Trophoblast cell (in vitro differentiated cells and primary cell): ENCODE measurements around the gene FNIP1.
A peak's percentile ranks its signal among the peaks of the same experiment; 100 is the strongest.

Source experiments
- DNase-seq, 2 donors: peaks; one replicate each; pipeline ENCODE4 v3.0.0-alpha.2; 2016
- H2AFZ ChIP-seq: 2 replicates; pipeline ENCODE4 v1.6.1; 2013; ENCODE audit warnings: low read length, moderate library complexity, mild to moderate bottlenecking; ENCODE audit not compliant: insufficient read depth, poor library complexity
- H2AK5ac ChIP-seq: 2 replicates; pipeline ENCODE4 v1.6.1; 2013; ENCODE audit warnings: mild to moderate bottlenecking, low read length
- H2BK120ac ChIP-seq: 2 replicates; pipeline ENCODE4 v1.6.1; 2013; ENCODE audit warnings: low read length, mild to moderate bottlenecking, moderate library complexity; ENCODE audit not compliant: insufficient read depth, poor library complexity
- H2BK12ac ChIP-seq: 2 replicates; pipeline ENCODE4 v1.6.1; 2013; ENCODE audit warnings: mild to moderate bottlenecking, low read length, moderate library complexity
- H2BK5ac ChIP-seq: 2 replicates; pipeline ENCODE4 v1.6.1; 2013; ENCODE audit warnings: low read length, low read depth, moderate library complexity, mild to moderate bottlenecking; ENCODE audit not compliant: poor library complexity
- H3K14ac ChIP-seq: 2 replicates; pipeline ENCODE4 v1.6.1; 2013; ENCODE audit warnings: mild to moderate bottlenecking, low read length
- H3K18ac ChIP-seq: 2 replicates; pipeline ENCODE4 v1.6.1; 2013; ENCODE audit warnings: mild to moderate bottlenecking, low read length
- H3K23ac ChIP-seq: 2 replicates; pipeline ENCODE4 v1.6.1; 2013; ENCODE audit warnings: low read length
- H3K27ac ChIP-seq: 2 replicates; pipeline ENCODE4 v1.5.1; 2013; ENCODE audit warnings: low read depth, mild to moderate bottlenecking, inconsistent platforms, low read length, moderate library complexity
- H3K27me3 ChIP-seq: 2 replicates; pipeline ENCODE4 v1.6.1; 2013; ENCODE audit warnings: inconsistent platforms, mild to moderate bottlenecking, low read length, moderate library complexity; ENCODE audit not compliant: insufficient read depth
- H3K36me3 ChIP-seq, 2 experiments: 1 replicate in 1 of 2; 2 replicates in 1 of 2; pipeline ENCODE4 v1.6.1; 2013; ENCODE audit warnings: low read length in 2 of 2, mild to moderate bottlenecking in 2 of 2, moderate library complexity in 1 of 2; ENCODE audit not compliant: insufficient read depth in 2 of 2, control insufficient read depth in 1 of 2
- H3K4ac ChIP-seq: 2 replicates; pipeline ENCODE4 v1.6.1; 2013; ENCODE audit warnings: low read depth, mild to moderate bottlenecking, low read length, moderate library complexity
- H3K4me1 ChIP-seq, 2 experiments: 1 replicate in 1 of 2; 2 replicates in 1 of 2; pipeline ENCODE4 v1.6.1; 2013; ENCODE audit warnings: low read length in 2 of 2, mild to moderate bottlenecking in 2 of 2, moderate library complexity in 1 of 2; ENCODE audit not compliant: insufficient read depth in 2 of 2, control insufficient read depth in 1 of 2
- H3K4me2 ChIP-seq: 2 replicates; pipeline ENCODE4 v1.6.1; 2013; ENCODE audit warnings: inconsistent platforms, mild to moderate bottlenecking, low read length, moderate library complexity
- H3K4me3 ChIP-seq: 2 replicates; pipeline ENCODE4 v1.5.1; 2013; ENCODE audit warnings: mild to moderate bottlenecking, low read depth, low read length, inconsistent platforms
- H3K79me1 ChIP-seq: one replicate; pipeline ENCODE4 v1.6.1; 2013; ENCODE audit warnings: low read length
- H3K79me2 ChIP-seq: 2 replicates; pipeline ENCODE4 v1.6.1; 2013; ENCODE audit warnings: low read length, mild to moderate bottlenecking; ENCODE audit not compliant: control insufficient read depth, insufficient read depth, poor library complexity
- H3K9ac ChIP-seq: 2 replicates; pipeline ENCODE4 v1.6.1; 2013; ENCODE audit warnings: mild to moderate bottlenecking, low read length
- H3K9me3 ChIP-seq: 2 replicates; pipeline ENCODE4 v1.6.1; 2013; ENCODE audit warnings: low read depth, mild to moderate bottlenecking, control low read depth, inconsistent platforms, low read length; ENCODE audit not compliant: insufficient read depth
- H4K12ac ChIP-seq: 2 replicates; pipeline ENCODE4 v1.6.1; 2013; ENCODE audit warnings: low read depth, mild to moderate bottlenecking, low read length, moderate library complexity
- H4K8ac ChIP-seq: 2 replicates; pipeline ENCODE4 v1.6.1; 2013; ENCODE audit warnings: low read depth, mild to moderate bottlenecking, low read length, moderate library complexity
- H4K91ac ChIP-seq: one replicate; pipeline ENCODE4 v1.6.1; 2013; ENCODE audit warnings: low read depth, mild to moderate bottlenecking, low read length, moderate library complexity
- WGBS: extraction: QIAGEN DNeasy Blood & Tissue Kit; methylation state at CpG from one replicate; pipeline ENCODE4 v1.1.7; 2013; ENCODE audit warnings: missing lambda C conversion rate; ENCODE audit not compliant: insufficient read length, insufficient coverage; ENCODE audit errors: extremely low coverage; 5-methylcytosine and 5-hydroxymethylcytosine counted together

The FNIP1 gene

GRCh38 chr5:131672776-131673175 lies 124.0 kb downstream of the FNIP1 start:
- no CpG with 5 or more reads among the region's 6 CpGs for WGBS
- no peak overlapping the region for H3K9ac ChIP-seq
- no peak overlapping the region for H3K4me2 ChIP-seq
- H4K8ac ChIP-seq = no peak overlapping the region
- no peak overlapping the region for H3K18ac ChIP-seq
- H2BK12ac ChIP-seq = no peak overlapping the region
- no peak overlapping the region for H3K14ac ChIP-seq
- no peak overlapping the region for H4K12ac ChIP-seq
- H3K27ac ChIP-seq = no peak overlapping the region
- H3K4me3 ChIP-seq = no peak overlapping the region
- H3K4ac ChIP-seq = no peak overlapping the region
- H3K36me3 ChIP-seq = peaks cover 10 to 13% of the 10 kb centered on the region in 2 experiments
- no peak for DNase-seq
- no peak overlapping the region for H4K91ac ChIP-seq
- H3K27me3 ChIP-seq = no peaks in the 10 kb centered on the region
- H2AFZ ChIP-seq = no peak overlapping the region
- no peak overlapping the region for H2BK120ac ChIP-seq
- no peaks in the 10 kb centered on the region for H3K9me3 ChIP-seq
- no peaks in the 10 kb centered on the region for H3K79me1 ChIP-seq
- H3K23ac ChIP-seq = no peak overlapping the region
- no peaks in the 10 kb centered on the region for H3K4me1 ChIP-seq
- no peak overlapping the region for H2BK5ac ChIP-seq
- H3K79me2 ChIP-seq = no peaks in the 10 kb centered on the region
- H2AK5ac ChIP-seq = no peak overlapping the region

GRCh38 chr5:131671994-131672655 lies 124.7 kb downstream of the FNIP1 start:
- Histone ChIP-seq H3K23ac (no peak overlapping the region), H4K91ac (no peak overlapping the region), H4K12ac (no peak overlapping the region), H3K27ac (no peak overlapping the region), H3K9me3 (no peaks in the 10 kb centered on the region), H2BK12ac (no peak overlapping the region), H3K4me2 (no peak overlapping the region), H2AFZ (no peak overlapping the region), H3K9ac (no peak overlapping the region), H2BK5ac (no peak overlapping the region), H2BK120ac (no peak overlapping the region), H3K79me2 (no peaks in the 10 kb centered on the region), H3K18ac (no peak overlapping the region), H3K4me3 (no peak overlapping the region), H3K27me3 (no peaks in the 10 kb centered on the region), H3K36me3 (peaks cover 12 to 13% of the 10 kb centered on the region in 2 experiments), H2AK5ac (no peak overlapping the region), H4K8ac (no peak overlapping the region), H3K4me1 (no peaks in the 10 kb centered on the region), H3K14ac (no peak overlapping the region), H3K79me1 (no peaks in the 10 kb centered on the region), H3K4ac (no peak overlapping the region)
- WGBS = no CpG with 5 or more reads among the region's 2 CpGs
- DNase-seq = peak in 1 of 2 donors; percentile 49

DNA sequence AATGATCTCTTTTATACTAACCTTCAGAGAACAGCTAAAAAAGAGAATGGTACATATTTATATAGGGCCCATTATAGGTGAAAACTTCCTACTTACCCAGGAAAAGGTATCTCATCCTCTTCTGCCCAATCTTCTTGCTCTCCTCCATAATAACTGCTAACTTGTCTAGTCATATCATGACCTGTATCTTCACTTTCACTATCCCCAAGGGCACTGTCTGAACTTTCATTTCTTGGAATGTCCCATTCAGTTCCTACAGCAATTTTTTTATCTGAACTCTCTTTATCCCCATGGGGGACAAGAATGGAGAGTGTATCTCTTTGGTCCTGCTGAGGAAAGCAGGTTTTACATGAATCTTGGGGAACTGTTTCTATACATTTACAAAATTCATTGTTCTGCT lies 125.4 kb downstream of the FNIP1 start:
- Histone ChIP-seq H4K91ac (no peak overlapping the region), H4K8ac (no peak overlapping the region), H3K36me3 (peaks cover 9 to 10% of the 10 kb centered on the region in 2 experiments), H3K27me3 (no peaks in the 10 kb centered on the region), H3K9me3 (no peaks in the 10 kb centered on the region), H2BK5ac (no peak overlapping the region), H3K23ac (no peak overlapping the region), H3K4me3 (no peak overlapping the region), H3K18ac (no peak overlapping the region), H3K27ac (no peak overlapping the region), H3K79me2 (no peaks in the 10 kb centered on the region), H3K79me1 (no peaks in the 10 kb centered on the region), H2AFZ (no peak overlapping the region), H3K4me2 (no peak overlapping the region), H3K9ac (no peak overlapping the region), H3K4ac (no peak overlapping the region), H3K4me1 (no peaks in the 10 kb centered on the region), H2BK120ac (no peak overlapping the region), H2AK5ac (no peak overlapping the region), H3K14ac (no peak overlapping the region), H4K12ac (no peak overlapping the region), H2BK12ac (no peak overlapping the region)
- DNase-seq = no peak

- no peak overlapping the region for H3K9ac ChIP-seq
- DNase-seq = no peak
- no peak overlapping the region for H4K12ac ChIP-seq
- H3K27me3 ChIP-seq = no peaks in the 10 kb centered on the region
- H2AFZ ChIP-seq = no peak overlapping the region
- no peak overlapping the region for H3K4ac ChIP-seq
- no peak overlapping the region for H2BK5ac ChIP-seq
- H3K23ac ChIP-seq = no peak overlapping the region
- H3K4me1 ChIP-seq = no peaks in the 10 kb centered on the region
- no CpG with 5 or more reads among the region's 1 CpG for WGBS
- no peak overlapping the region for H3K27ac ChIP-seq
- no peaks in the 10 kb centered on the region for H3K79me1 ChIP-seq
- H3K14ac ChIP-seq = no peak overlapping the region
- no peak overlapping the region for H3K4me3 ChIP-seq
- peaks cover 17 to 18% of the 10 kb centered on the region in 2 experiments for H3K36me3 ChIP-seq
- peaks cover 4% of the 10 kb centered on the region for H3K9me3 ChIP-seq
- no peak overlapping the region for H2BK12ac ChIP-seq
- no peak overlapping the region for H4K91ac ChIP-seq
- H3K18ac ChIP-seq = no peak overlapping the region
- H3K4me2 ChIP-seq = no peak overlapping the region
- H4K8ac ChIP-seq = no peak overlapping the region
- H2AK5ac ChIP-seq = no peak overlapping the region
- H2BK120ac ChIP-seq = no peak overlapping the region
- H3K79me2 ChIP-seq = no peaks in the 10 kb centered on the region
These were observed 131.9 kb downstream of the FNIP1 start for GRCh38 chr5:131664929-131665328.
